ENCODE measurements around the gene OAS1.

DNA sequence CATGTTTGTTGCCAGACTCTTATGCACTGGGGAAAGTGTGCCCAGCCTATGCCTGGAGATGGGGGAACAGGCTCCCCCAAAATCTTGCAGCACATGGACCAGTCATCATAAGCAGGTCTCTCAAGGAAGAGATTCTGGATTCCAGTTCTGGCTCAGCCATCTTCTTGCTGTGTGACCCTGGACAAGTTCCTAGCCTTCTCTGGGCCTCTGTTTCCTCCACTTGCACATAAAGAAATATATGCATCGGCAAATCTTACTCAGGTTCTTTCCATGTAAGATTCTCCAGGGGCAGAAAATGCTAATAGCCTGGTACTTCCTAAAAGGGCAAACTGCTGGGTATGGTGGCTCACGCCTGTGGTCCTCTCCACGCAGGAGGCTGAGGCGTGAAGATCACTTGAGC is 38.8 kb downstream of the OAS1 start:
- no peak for TF ChIP-seq POLR2A (IDR thresholded peaks at IDR 0.05)
- TF ChIP-seq, protein P1, sequence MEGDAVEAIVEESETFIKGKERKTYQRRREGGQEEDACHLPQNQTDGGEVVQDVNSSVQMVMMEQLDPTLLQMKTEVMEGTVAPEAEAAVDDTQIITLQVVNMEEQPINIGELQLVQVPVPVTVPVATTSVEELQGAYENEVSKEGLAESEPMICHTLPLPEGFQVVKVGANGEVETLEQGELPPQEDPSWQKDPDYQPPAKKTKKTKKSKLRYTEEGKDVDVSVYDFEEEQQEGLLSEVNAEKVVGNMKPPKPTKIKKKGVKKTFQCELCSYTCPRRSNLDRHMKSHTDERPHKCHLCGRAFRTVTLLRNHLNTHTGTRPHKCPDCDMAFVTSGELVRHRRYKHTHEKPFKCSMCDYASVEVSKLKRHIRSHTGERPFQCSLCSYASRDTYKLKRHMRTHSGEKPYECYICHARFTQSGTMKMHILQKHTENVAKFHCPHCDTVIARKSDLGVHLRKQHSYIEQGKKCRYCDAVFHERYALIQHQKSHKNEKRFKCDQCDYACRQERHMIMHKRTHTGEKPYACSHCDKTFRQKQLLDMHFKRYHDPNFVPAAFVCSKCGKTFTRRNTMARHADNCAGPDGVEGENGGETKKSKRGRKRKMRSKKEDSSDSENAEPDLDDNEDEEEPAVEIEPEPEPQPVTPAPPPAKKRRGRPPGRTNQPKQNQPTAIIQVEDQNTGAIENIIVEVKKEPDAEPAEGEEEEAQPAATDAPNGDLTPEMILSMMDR (IDR thresholded peaks at IDR 0.05), result no peak
- no peak for TF ChIP-seq POLR2AphosphoS5 (IDR thresholded peaks at IDR 0.05)
